ENCODE measurements around the gene PDZRN3.

PDZRN3 gene

GRCh38 chr3:73520931-73521461 is 103.7 kb downstream of the PDZRN3 start:
- DNase-seq (ENCODE audit: low read depth, low spot score) = no peak

GRCh38 chr3:73516631-73517030 is 108.1 kb downstream of the PDZRN3 start:
- DNase-seq (ENCODE audit: low read depth, low spot score) = no peak

- no peak for DNase-seq (ENCODE audit: low read depth, low spot score)
Measured at GRCh38 chr3:73513260-73513659, 111.5 kb downstream of the PDZRN3 start.

GRCh38 chr3:73511571-73512525 is 112.9 kb downstream of the PDZRN3 start:
- no peak for DNase-seq (ENCODE audit: low read depth, low spot score)

GRCh38 chr3:73510784-73511183 is 114.0 kb downstream of the PDZRN3 start:
- no peak for DNase-seq (ENCODE audit: low read depth, low spot score)

GRCh38 chr3:73510334-73510733 is 114.4 kb downstream of the PDZRN3 start:
- DNase-seq (ENCODE audit: low read depth, low spot score) = no peak

- no peak for DNase-seq (ENCODE audit: low read depth, low spot score)
Measured at GRCh38 chr3:73509816-73510215, 114.9 kb downstream of the PDZRN3 start.

GRCh38 chr3:73509066-73509465 is 115.7 kb downstream of the PDZRN3 start:
- no peak for DNase-seq (ENCODE audit: low read depth, low spot score)

- DNase-seq (ENCODE audit: low read depth, low spot score) = no peak
Measured at GRCh38 chr3:73508330-73508954, 116.3 kb downstream of the PDZRN3 start.

GRCh38 chr3:73504852-73505251 is 119.9 kb downstream of the PDZRN3 start:
- DNase-seq (ENCODE audit: low read depth, low spot score) = no peak

GRCh38 chr3:73504239-73504638 is 120.5 kb downstream of the PDZRN3 start:
- DNase-seq (ENCODE audit: low read depth, low spot score) = no peak

- no peak for DNase-seq (ENCODE audit: low read depth, low spot score)
Measured at GRCh38 chr3:73503781-73504180, 121.0 kb downstream of the PDZRN3 start.

- DNase-seq (ENCODE audit: low read depth, low spot score) = peak; percentile 65
Measured at GRCh38 chr3:73502609-73503583, 121.8 kb downstream of the PDZRN3 start.

GRCh38 chr3:73500321-73500720 is 124.4 kb downstream of the PDZRN3 start:
- no peak for DNase-seq (ENCODE audit: low read depth, low spot score)

GRCh38 chr3:73499787-73500186 is 125.0 kb downstream of the PDZRN3 start:
- no peak for DNase-seq (ENCODE audit: low read depth, low spot score)

- no peak for DNase-seq (ENCODE audit: low read depth, low spot score)
Measured at GRCh38 chr3:73498764-73499622, 125.7 kb downstream of the PDZRN3 start.

- no peak for DNase-seq (ENCODE audit: low read depth, low spot score)
Measured at GRCh38 chr3:73497646-73498406, 126.9 kb downstream of the PDZRN3 start.

GRCh38 chr3:73493543-73494308 is 131.0 kb downstream of the PDZRN3 start:
- DNase-seq (ENCODE audit: low read depth, low spot score) = no peak

GRCh38 chr3:73492186-73492585 is 132.6 kb downstream of the PDZRN3 start:
- no peak for DNase-seq (ENCODE audit: low read depth, low spot score)
